ENCODE data around the gene MYO7B.

DNA sequence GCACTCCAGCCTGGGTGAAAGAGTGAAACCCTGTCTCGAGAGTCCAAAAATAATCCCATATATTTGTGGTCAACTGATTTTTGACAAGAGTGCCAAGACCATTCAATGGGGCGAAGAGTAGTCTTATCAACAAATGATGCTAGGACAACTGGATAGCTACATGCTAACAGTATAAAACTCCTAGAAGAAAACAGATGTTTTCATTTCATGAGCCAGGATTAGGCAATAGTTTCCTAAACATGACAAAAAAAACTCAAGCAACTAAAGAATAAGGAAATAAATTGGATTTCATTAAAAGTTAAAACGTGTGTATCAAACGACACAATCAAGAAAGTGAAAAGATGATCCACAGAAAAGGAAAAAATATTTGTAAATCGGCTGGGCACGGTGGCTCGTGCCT lies 133.6 kb downstream of the MYO7B start:
- TF ChIP-seq CTCF (IDR thresholded peaks at IDR 0.05), result no peak
- TF ChIP-seq POLR2A (IDR thresholded peaks at IDR 0.05), result no peak

Measured in uterus (tissue), 2 donors.